Activated CD4-positive, alpha-beta memory T cell treated with anti-CD3 and anti-CD28 coated beads for 36 hours (primary cell): Measurements from ENCODE around the gene CYSTM1. TPM values are rescaled to one million over a fixed set of nuclear protein-coding genes. Genes with fewer than 3 reads are reported as not detected.

Experiments used
- CTCF ChIA-PET: fragments of 350-600 bp; sonication (Branson Sonifier 250); formaldehyde crosslinking; loops from one replicate; lab custom pipeline; 2021; ENCODE audit warnings: antibody characterized with exemption, inconsistent platforms; lab: Charles Lee
- POLR2A ChIA-PET: fragments of 350-600 bp; sonication (Branson Sonifier 250); formaldehyde crosslinking; loops from one replicate; lab custom pipeline; 2021; ENCODE audit warnings: antibody characterized with exemption; lab: Charles Lee
- DNase-seq: peaks from one replicate; pipeline ENCODE4 v3.0.0-alpha.2; 2020
- H3K27ac Mint-ChIP-seq: one replicate; pipeline ENCODE4 v1.8.0; 2021; ENCODE audit warnings: mixed read lengths
- H3K27me3 Mint-ChIP-seq: one replicate; pipeline ENCODE4 v1.8.0; 2021; ENCODE audit warnings: mixed read lengths
- H3K36me3 Mint-ChIP-seq: one replicate; pipeline ENCODE4 v1.8.0; 2021; ENCODE audit warnings: mixed read lengths
- H3K4me1 Mint-ChIP-seq: one replicate; pipeline ENCODE4 v1.8.0; 2021; ENCODE audit warnings: low read depth, mixed read lengths
- H3K4me3 Mint-ChIP-seq: one replicate; pipeline ENCODE4 v1.8.0; 2021; ENCODE audit warnings: mild to moderate bottlenecking, mixed read lengths
- H3K9me3 Mint-ChIP-seq: one replicate; pipeline ENCODE4 v1.8.0; 2021; ENCODE audit warnings: mixed read lengths
- intact Hi-C: fragments of 100-400 bp; cut with micrococcal nuclease; formaldehyde crosslinking; loops from one replicate; pipeline ENCODE4 v1.15.1; 2023
- total RNA-seq, 2 experiments: library from RNA; stranded (reverse); gene quantifications; one replicate each; pipeline ENCODE4 v1.2.3, GENCODE V29; 2021

CYSTM1 gene
- total RNA-seq, 2 experiments from 2014 or later: 25.2 to 26.5 TPM

DNA sequence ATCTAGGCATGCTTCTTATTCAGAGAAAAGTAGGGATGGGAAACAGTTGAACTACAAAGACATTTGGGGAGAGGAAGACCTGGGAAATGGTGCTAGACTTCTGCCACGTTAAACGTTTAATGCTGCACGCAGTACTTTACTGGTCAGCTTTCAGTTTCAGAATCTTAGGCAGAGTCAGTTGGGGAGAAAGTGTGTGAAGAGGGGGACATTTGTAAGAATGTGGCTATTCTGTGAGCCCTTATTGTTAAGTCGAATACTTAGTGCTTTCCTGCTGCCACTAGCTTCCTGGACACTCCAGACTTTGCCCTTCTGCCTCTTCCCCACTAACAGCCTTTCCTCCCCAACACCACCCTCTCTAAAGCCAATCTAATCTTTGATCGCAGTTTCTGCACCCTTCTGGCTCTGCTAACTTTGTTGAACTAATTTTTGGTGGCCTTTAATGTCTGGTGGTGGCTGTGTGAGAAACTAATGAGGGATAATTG, 6.1 kb downstream of the CYSTM1 start:
- ChIA-PET CTCF (no interaction called here), POLR2A (no interaction called here)
- no peak for DNase-seq
- Mint-ChIP-seq H3K36me3 (no peaks in the 10 kb centered on the region), H3K27ac (no peak overlapping the region), H3K27me3 (no peaks in the 10 kb centered on the region), H3K4me3 (no peak overlapping the region), H3K4me1 (peaks cover under 1% of the 10 kb centered on the region), H3K9me3 (no peaks in the 10 kb centered on the region)
- intact Hi-C loops: no loop called here

DNA sequence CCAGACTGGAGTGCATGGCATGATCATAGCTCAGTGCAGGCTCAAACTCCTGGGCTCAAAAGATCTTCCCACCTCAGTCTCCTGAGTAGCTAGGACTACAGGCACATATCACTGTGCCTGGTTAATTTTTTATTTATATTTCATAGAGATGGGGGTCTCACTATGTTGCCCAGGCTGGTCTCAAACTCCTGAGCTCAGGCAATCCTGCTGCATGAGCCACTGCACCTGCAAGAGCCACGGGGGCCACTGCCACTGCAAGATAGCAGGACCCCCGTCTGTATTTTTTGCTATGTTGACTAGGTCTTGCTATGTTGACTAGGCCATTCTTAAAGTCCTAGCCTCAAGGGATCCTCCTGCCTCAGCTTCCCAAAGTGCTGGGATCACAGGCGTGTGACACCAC, 6.5 kb downstream of the CYSTM1 start:
- POLR2A ChIA-PET: no interaction called here

GRCh38 chr5:140182075-140182711, 7.2 kb downstream of the CYSTM1 start:
- H3K36me3 Mint-ChIP-seq: no peaks in the 10 kb centered on the region
- no peak overlapping the region for H3K4me3 Mint-ChIP-seq
- H3K27ac Mint-ChIP-seq: no peak overlapping the region
- H3K9me3 Mint-ChIP-seq: no peaks in the 10 kb centered on the region
- H3K4me1 Mint-ChIP-seq: no peaks in the 10 kb centered on the region
- DNase-seq: no peak
- POLR2A ChIA-PET: no interaction called here
- intact Hi-C loops: no loop called here
- H3K27me3 Mint-ChIP-seq: no peaks in the 10 kb centered on the region
- CTCF ChIA-PET: no interaction called here

More for the DNA sequence above, 6.5 kb downstream of the CYSTM1 start:
- no peak for DNase-seq
- H3K4me3 Mint-ChIP-seq: no peak overlapping the region
- CTCF ChIA-PET: no interaction called here
- H3K4me1 Mint-ChIP-seq: no peaks in the 10 kb centered on the region
- H3K9me3 Mint-ChIP-seq: no peaks in the 10 kb centered on the region
- intact Hi-C loops: no loop called here
- H3K27ac Mint-ChIP-seq: no peak overlapping the region
- H3K36me3 Mint-ChIP-seq: no peaks in the 10 kb centered on the region
- no peaks in the 10 kb centered on the region for H3K27me3 Mint-ChIP-seq

- no peak overlapping the region for H3K27ac Mint-ChIP-seq
- H3K4me3 Mint-ChIP-seq: no peak overlapping the region
- ChIA-PET POLR2A (no interaction called here), CTCF (interaction anchor here (1.1 kb wide), 1 partner anchor 57 kb away, joined by 3 read pairs; no protein-coding TSS in a partner anchor)
- intact Hi-C loops: no loop called here
- no peak for DNase-seq
- H3K4me1 Mint-ChIP-seq: no peaks in the 10 kb centered on the region
- no peaks in the 10 kb centered on the region for H3K27me3 Mint-ChIP-seq
- H3K9me3 Mint-ChIP-seq: no peaks in the 10 kb centered on the region
- H3K36me3 Mint-ChIP-seq: no peaks in the 10 kb centered on the region
Measured at GRCh38 chr5:140182803-140183367, 7.9 kb downstream of the CYSTM1 start.

DNA sequence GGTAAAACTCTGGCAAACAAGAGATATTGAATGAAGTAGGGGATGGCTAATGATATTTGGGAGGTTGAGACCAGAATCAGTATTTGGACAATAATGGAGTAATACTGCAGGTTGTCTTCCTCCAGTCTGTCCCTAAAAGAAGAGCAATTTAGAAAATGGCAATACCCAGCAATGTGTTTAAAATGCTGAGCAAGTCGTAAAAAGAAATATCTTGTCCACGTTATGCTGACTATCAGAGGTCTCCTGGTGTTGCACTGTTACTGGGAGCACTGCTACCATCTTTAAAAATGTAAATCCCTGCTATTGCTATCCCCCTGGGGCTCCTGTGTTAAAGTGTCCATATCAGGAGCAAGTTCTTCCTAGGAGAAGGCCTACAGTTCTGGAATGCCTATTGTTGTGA, 10.4 kb downstream of the CYSTM1 start:
- no peaks in the 10 kb centered on the region for H3K9me3 Mint-ChIP-seq
- no peaks in the 10 kb centered on the region for H3K4me1 Mint-ChIP-seq
- no peak overlapping the region for H3K4me3 Mint-ChIP-seq
- peaks cover 3% of the 10 kb centered on the region for H3K36me3 Mint-ChIP-seq
- POLR2A ChIA-PET: no interaction called here
- DNase-seq: no peak
- no peak overlapping the region for H3K27ac Mint-ChIP-seq
- intact Hi-C loops: no loop called here
- CTCF ChIA-PET: no interaction called here
- H3K27me3 Mint-ChIP-seq: no peaks in the 10 kb centered on the region

DNA sequence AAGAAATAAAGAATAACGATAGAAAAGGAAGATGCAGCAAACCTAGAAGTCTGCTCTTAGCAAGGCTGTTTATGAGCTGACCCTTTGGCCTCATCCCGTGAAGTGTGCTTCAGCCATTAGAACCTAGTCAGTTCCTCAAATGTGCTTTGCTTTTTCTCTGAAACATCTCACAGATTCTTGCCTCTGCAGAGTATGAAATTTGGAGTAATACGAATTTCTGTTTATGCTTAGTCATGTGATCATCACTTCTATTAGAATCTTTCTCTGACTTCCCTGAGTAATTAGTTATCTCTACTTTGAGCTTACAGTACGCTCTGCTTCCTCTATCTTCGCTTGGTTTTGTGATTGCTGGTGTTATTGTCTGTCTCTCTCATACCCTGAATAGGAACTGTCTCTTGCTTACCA, 11.3 kb downstream of the CYSTM1 start:
- H3K9me3 Mint-ChIP-seq: no peaks in the 10 kb centered on the region
- intact Hi-C loops: no loop called here
- H3K36me3 Mint-ChIP-seq: peaks cover 3% of the 10 kb centered on the region
- CTCF ChIA-PET: no interaction called here
- no peaks in the 10 kb centered on the region for H3K27me3 Mint-ChIP-seq
- no peak overlapping the region for H3K4me3 Mint-ChIP-seq
- no peak for DNase-seq
- no peaks in the 10 kb centered on the region for H3K4me1 Mint-ChIP-seq
- POLR2A ChIA-PET: no interaction called here
- H3K27ac Mint-ChIP-seq: no peak overlapping the region

DNA sequence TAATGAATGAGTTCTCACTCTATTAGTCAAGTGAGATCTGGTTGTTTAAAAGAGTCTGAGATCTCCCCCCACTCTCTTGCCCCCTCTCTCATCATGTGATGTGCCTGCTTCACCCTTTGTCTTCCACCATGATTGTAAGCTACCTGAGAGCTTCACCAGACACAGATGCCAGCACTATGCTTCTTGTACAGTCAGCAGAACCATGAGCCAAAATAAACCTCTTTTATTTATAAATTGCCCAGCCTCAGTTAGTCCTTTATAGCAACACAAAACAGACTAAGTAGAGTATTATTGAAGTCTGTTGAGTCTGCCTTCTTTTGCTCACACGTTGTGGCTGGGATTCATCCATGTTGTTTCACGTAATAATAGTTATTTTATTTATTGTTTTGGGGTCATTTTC, 14.3 kb downstream of the CYSTM1 start:
- ChIA-PET CTCF (no interaction called here), POLR2A (no interaction called here)
- no peaks in the 10 kb centered on the region for H3K9me3 Mint-ChIP-seq
- no peaks in the 10 kb centered on the region for H3K27me3 Mint-ChIP-seq
- intact Hi-C loops: no loop called here
- no peaks in the 10 kb centered on the region for H3K4me1 Mint-ChIP-seq
- no peak for DNase-seq
- H3K27ac Mint-ChIP-seq: no peak overlapping the region
- peaks cover 3% of the 10 kb centered on the region for H3K36me3 Mint-ChIP-seq
- no peak overlapping the region for H3K4me3 Mint-ChIP-seq

DNA sequence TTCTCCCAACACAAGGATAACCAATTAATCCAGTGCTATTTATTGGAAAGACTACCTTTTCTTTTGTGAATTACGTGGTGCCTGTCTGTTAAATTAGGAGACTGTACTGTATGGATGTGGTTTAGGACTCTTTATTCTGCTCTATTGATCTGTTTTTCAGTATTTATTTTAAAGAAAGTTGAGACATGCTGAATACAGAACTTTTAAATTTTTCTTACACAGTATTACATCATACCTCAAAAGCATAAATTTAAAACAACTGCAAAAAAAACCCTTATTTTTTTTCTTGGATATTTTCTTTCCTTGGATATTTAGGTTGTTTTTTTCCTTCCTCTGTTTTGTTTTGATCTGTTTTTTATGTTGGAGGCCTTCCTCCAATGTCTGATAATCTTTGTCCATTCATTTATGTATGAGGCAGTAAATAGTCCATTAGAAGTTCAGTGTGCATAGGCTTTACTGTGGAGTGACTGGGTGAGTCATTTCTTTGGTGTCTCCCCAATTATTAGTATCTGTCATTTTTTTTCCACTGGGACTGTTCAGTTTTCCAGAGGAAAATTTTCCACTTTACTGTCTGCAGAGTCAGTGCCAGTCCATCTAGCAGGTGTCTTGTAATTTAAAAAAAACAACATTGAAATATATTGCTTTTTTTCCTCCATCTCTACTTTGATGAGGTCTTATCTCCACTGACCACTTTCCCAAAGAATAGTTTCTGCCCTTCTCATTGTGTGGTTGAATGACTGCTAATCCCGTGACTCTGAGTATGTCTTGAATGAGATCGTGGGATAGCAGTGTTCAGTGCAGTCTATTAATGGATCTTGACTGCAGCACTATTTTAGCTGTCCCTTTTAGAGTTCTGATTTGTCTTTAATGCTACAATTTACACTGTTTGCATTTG, 15.2 kb downstream of the CYSTM1 start:
- Mint-ChIP-seq H3K27ac (no peak overlapping the region), H3K4me1 (no peaks in the 10 kb centered on the region), H3K9me3 (no peaks in the 10 kb centered on the region), H3K36me3 (peaks cover 3% of the 10 kb centered on the region), H3K27me3 (no peaks in the 10 kb centered on the region), H3K4me3 (no peak overlapping the region)
- ChIA-PET CTCF (interaction anchor here (1.1 kb wide), 1 partner anchor 162 kb away, joined by 3 read pairs; no protein-coding TSS in a partner anchor), POLR2A (no interaction called here)
- no peak for DNase-seq
- intact Hi-C loops: no loop called here

GRCh38 chr5:140190872-140191218, 15.9 kb downstream of the CYSTM1 start:
- CTCF ChIA-PET: interaction anchor here (1.1 kb wide), 1 partner anchor 161 kb away, joined by 3 read pairs; no protein-coding TSS in a partner anchor
- no peak overlapping the region for H3K27ac Mint-ChIP-seq
- H3K4me3 Mint-ChIP-seq: no peak overlapping the region
- DNase-seq: no peak
- no peaks in the 10 kb centered on the region for H3K27me3 Mint-ChIP-seq
- POLR2A ChIA-PET: no interaction called here
- intact Hi-C loops: no loop called here
- no peaks in the 10 kb centered on the region for H3K4me1 Mint-ChIP-seq
- no peaks in the 10 kb centered on the region for H3K9me3 Mint-ChIP-seq
- peaks cover 3% of the 10 kb centered on the region for H3K36me3 Mint-ChIP-seq

- no peaks in the 10 kb centered on the region for H3K9me3 Mint-ChIP-seq
- H3K27ac Mint-ChIP-seq: no peak overlapping the region
- no peak overlapping the region for H3K4me3 Mint-ChIP-seq
- POLR2A ChIA-PET: no interaction called here
- intact Hi-C loops: no loop called here
- CTCF ChIA-PET: no interaction called here
- no peak for DNase-seq
- H3K4me1 Mint-ChIP-seq: no peaks in the 10 kb centered on the region
- peaks cover 3% of the 10 kb centered on the region for H3K36me3 Mint-ChIP-seq
- no peaks in the 10 kb centered on the region for H3K27me3 Mint-ChIP-seq
Measured at GRCh38 chr5:140192715-140193430, 17.9 kb downstream of the CYSTM1 start.

DNA sequence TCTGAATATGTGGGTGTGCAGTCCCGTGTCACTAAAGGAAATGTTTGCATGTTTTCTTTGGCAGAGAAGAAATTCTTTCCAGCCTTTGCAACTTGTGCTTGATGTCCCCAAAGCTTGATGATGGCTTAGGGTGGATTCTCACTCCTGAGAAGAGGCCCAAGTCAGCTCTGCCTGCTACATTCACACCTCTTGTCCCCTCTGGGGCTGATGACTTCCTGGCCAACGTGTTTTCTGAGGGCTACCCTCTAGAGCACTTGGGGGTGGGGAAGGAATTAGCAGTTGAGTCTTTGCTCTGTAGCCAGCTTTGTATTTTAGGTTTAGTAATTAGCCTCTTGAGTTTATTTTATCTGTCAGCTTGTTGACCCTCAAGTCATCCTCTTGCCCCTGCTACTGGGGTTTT, 19.7 kb downstream of the CYSTM1 start:
- H3K36me3 Mint-ChIP-seq: no peaks in the 10 kb centered on the region
- no peak overlapping the region for H3K27ac Mint-ChIP-seq
- H3K9me3 Mint-ChIP-seq: no peaks in the 10 kb centered on the region
- intact Hi-C loops: no loop called here
- ChIA-PET CTCF (no interaction called here), POLR2A (interaction anchor here (0.7 kb wide), 1 partner anchor 1682 kb away, joined by 3 read pairs; no protein-coding TSS in a partner anchor)
- no peaks in the 10 kb centered on the region for H3K4me1 Mint-ChIP-seq
- no peaks in the 10 kb centered on the region for H3K27me3 Mint-ChIP-seq
- DNase-seq: no peak
- no peak overlapping the region for H3K4me3 Mint-ChIP-seq
